Keratinocyte (primary cell): ENCODE results near the gene FLNB. TPM values are rescaled to one million over a fixed set of nuclear protein-coding genes. Genes with fewer than 3 reads are reported as not detected.

Experiments used
- DNase-seq: peaks from one replicate; pipeline ENCODE4 v3.0.0-alpha.2; 2011; ENCODE audit warnings: low read depth, missing footprints, low spot score
- FAIRE-seq: peaks from 2 replicates; lab custom pipeline; 2011; peaks lifted over from hg19 to GRCh38; lab: Jason Lieb, UNC
- H2AFZ ChIP-seq: 2 replicates; pipeline ENCODE4 v1.6.0; 2012; ENCODE audit warnings: low read length, control low read depth, inconsistent platforms; ENCODE audit not compliant: control insufficient read depth
- H3K27ac ChIP-seq: 2 replicates; pipeline ENCODE4 v1.5.1; 2011; ENCODE audit warnings: low read length; ENCODE audit not compliant: control insufficient read depth, insufficient read depth
- H3K27me3 ChIP-seq: 3 replicates; pipeline ENCODE4 v1.6.0; 2011; ENCODE audit warnings: low read length; ENCODE audit not compliant: control insufficient read depth, insufficient read depth; ENCODE audit errors: extremely low read depth
- H3K36me3 ChIP-seq, 2 experiments: 2 replicates in 1 of 2; 3 replicates in 1 of 2; pipeline ENCODE4 v1.5.1; 2011; ENCODE audit warnings: low read length in 2 of 2, mild to moderate bottlenecking in 1 of 2; ENCODE audit not compliant: control insufficient read depth in 2 of 2, insufficient read depth in 2 of 2; ENCODE audit errors: extremely low read depth in 1 of 2
- H3K4me1 ChIP-seq: 3 replicates; pipeline ENCODE4 v1.5.1; 2011; ENCODE audit warnings: low read length; ENCODE audit not compliant: control insufficient read depth, insufficient read depth; ENCODE audit errors: extremely low read depth
- H3K4me2 ChIP-seq: 3 replicates; pipeline ENCODE4 v1.6.0; 2011; ENCODE audit warnings: low read depth, low read length; ENCODE audit not compliant: control insufficient read depth, insufficient read depth; ENCODE audit errors: extremely low read depth
- H3K4me3 ChIP-seq, 3 experiments: fragments of 200-600 bp in 1 of 3; sonication (generic) in 1 of 3; 2 replicates in 2 of 3; 3 replicates in 1 of 3; pipeline ENCODE4 v1.5.1; 2011 to 2016; ENCODE audit warnings: low read length in 3 of 3, mild to moderate bottlenecking in 3 of 3, control low read depth in 2 of 3, inconsistent platforms in 1 of 3, low read depth in 1 of 3, mixed read lengths in 1 of 3, mixed run types in 1 of 3, moderate library complexity in 1 of 3; ENCODE audit not compliant: control insufficient read depth in 2 of 3, insufficient read depth in 2 of 3; ENCODE audit errors: extremely low read depth in 1 of 3
- H3K79me2 ChIP-seq: 2 replicates; pipeline ENCODE4 v1.6.0; 2012; ENCODE audit warnings: low read length; ENCODE audit not compliant: control insufficient read depth, insufficient read depth
- H3K9ac ChIP-seq: 3 replicates; pipeline ENCODE4 v1.6.0; 2011; ENCODE audit warnings: low read length; ENCODE audit not compliant: control insufficient read depth, insufficient read depth; ENCODE audit errors: extremely low read depth
- H3K9me1 ChIP-seq: 3 replicates; pipeline ENCODE4 v1.6.0; 2011; ENCODE audit warnings: low read length; ENCODE audit not compliant: control insufficient read depth, insufficient read depth; ENCODE audit errors: extremely low read depth
- H3K9me3 ChIP-seq: 2 replicates; pipeline ENCODE4 v1.5.1; 2012; ENCODE audit warnings: low read depth, low read length; ENCODE audit not compliant: control insufficient read depth
- H4K20me1 ChIP-seq: 3 replicates; pipeline ENCODE4 v1.6.0; 2011; ENCODE audit warnings: low read length; ENCODE audit not compliant: control insufficient read depth, insufficient read depth; ENCODE audit errors: extremely low read depth
- EZH2 ChIP-seq: IDR thresholded peaks from one replicate; pipeline ENCODE4 v1.6.1; 2012; ENCODE audit warnings: inconsistent platforms, mild to moderate bottlenecking, low read length, moderate library complexity
- dilution Hi-C: fragments of 300-500 bp; cut with MboI; formaldehyde crosslinking; loops from one replicate; pipeline ENCODE4 v1.7.0; 2020; ENCODE audit warnings: low sequenced_read_pairs; ENCODE audit not compliant: extremely low pct_ligation_motif_present
- polyA plus RNA-seq, 5 experiments: library from polyadenylated mRNA; depleted of rRNA in 3 of 5; stranded (reverse) in 3 of 5; stranded (forward) in 1 of 5; unstranded in 1 of 5; fragments of >200 nt; gene quantifications; 1 replicate in 1 of 5; 2 replicates in 3 of 5; 3 replicates in 1 of 5; pipeline versions ENCODE4 v1.2.1 to v1.2.3, GENCODE V29; 2011 to 2012; ENCODE audit warnings: missing spikeins in 2 of 5, low read depth in 1 of 5, low replicate concordance in 1 of 5
- TF ChIP-seq, protein P1 (sequence below), 3 experiments: IDR thresholded peaks in 1 of 3; conservative IDR thresholded peaks in 1 of 3; optimal IDR thresholded peaks in 1 of 3; 2 replicates in 2 of 3; 3 replicates in 1 of 3; pipeline versions ENCODE3 to v1.5.1; 2011; ENCODE audit warnings: low read length in 3 of 3, mild to moderate bottlenecking in 3 of 3, moderate library complexity in 2 of 3, control low read depth in 1 of 3, inconsistent platforms in 1 of 3; ENCODE audit not compliant: insufficient read depth in 2 of 3; ENCODE audit errors: extremely low read depth in 1 of 3

FLNB gene
- polyA plus RNA-seq, 1 donor (not counting 4 experiments of a cell fraction or from before 2014, with no cell fraction given) = 289 TPM

DNA sequence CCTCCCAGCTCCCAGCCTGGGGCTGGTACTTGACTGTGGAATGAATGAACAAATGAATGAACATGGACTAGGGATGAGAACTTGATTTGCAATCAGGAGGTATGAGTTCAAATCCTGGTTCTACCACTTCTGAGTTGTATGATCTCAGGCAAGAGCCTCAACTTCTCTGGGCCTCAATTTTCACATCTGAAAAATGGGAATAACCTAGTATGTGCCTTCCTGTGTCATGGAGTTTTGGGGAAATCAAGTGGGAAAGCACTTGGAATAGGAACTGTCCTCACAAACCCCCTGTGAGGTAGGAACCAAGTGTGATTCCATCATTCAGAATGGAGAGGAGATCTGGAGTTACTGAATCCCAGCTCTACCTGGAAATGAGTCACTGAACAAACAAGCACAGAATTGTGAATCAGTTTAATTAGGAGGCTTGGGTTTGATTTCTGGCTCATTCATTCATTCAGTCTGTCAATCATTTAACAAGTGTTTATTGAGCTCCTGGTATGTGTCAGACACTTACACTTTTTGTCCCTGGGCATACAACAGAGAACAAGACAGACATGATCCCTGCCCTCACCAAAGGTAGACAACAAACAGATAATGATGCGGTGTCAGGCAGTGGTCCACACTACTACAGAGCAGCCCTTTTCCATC lies 172.8 kb downstream of the FLNB start:
- H3K27me3 ChIP-seq = no peaks in the 10 kb centered on the region
- H3K4me3 ChIP-seq = no peak overlapping the region
- no peak overlapping the region for H3K27ac ChIP-seq
- H4K20me1 ChIP-seq = no peaks in the 10 kb centered on the region
- no peaks in the 10 kb centered on the region for H3K9me1 ChIP-seq
- H3K9ac ChIP-seq = no peak overlapping the region
- no peak overlapping the region for H3K4me2 ChIP-seq
- DNase-seq (no peak), FAIRE-seq (peak; percentile 81)
- no peak overlapping the region for H2AFZ ChIP-seq
- H3K79me2 ChIP-seq = no peaks in the 10 kb centered on the region
- H3K9me3 ChIP-seq = no peaks in the 10 kb centered on the region
- H3K4me1 ChIP-seq = peaks cover 25% of the 10 kb centered on the region
- TF ChIP-seq EZH2 = no peak
- TF ChIP-seq, protein P1, sequence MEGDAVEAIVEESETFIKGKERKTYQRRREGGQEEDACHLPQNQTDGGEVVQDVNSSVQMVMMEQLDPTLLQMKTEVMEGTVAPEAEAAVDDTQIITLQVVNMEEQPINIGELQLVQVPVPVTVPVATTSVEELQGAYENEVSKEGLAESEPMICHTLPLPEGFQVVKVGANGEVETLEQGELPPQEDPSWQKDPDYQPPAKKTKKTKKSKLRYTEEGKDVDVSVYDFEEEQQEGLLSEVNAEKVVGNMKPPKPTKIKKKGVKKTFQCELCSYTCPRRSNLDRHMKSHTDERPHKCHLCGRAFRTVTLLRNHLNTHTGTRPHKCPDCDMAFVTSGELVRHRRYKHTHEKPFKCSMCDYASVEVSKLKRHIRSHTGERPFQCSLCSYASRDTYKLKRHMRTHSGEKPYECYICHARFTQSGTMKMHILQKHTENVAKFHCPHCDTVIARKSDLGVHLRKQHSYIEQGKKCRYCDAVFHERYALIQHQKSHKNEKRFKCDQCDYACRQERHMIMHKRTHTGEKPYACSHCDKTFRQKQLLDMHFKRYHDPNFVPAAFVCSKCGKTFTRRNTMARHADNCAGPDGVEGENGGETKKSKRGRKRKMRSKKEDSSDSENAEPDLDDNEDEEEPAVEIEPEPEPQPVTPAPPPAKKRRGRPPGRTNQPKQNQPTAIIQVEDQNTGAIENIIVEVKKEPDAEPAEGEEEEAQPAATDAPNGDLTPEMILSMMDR (optimal IDR thresholded peaks at IDR 0.05 in 1 of 3, IDR thresholded peaks at IDR 0.05 in 1 of 3, conservative IDR thresholded peaks at IDR 0.05 in 1 of 3; ENCODE audit: extremely low read depth in 1 of 3, insufficient read depth in 2 of 3, low read length in 3 of 3) = no peak
- dilution Hi-C loops = no loop called here
- H3K36me3 ChIP-seq = no peaks in the 10 kb centered on the region

- FAIRE-seq (peak; percentile 83), DNase-seq (no peak)
- no peaks in the 10 kb centered on the region for H4K20me1 ChIP-seq
- no peak overlapping the region for H3K27ac ChIP-seq
- no peaks in the 10 kb centered on the region for H3K27me3 ChIP-seq
- peaks cover 24% of the 10 kb centered on the region for H3K4me1 ChIP-seq
- TF ChIP-seq, protein P1 (optimal IDR thresholded peaks at IDR 0.05 in 1 of 3, IDR thresholded peaks at IDR 0.05 in 1 of 3, conservative IDR thresholded peaks at IDR 0.05 in 1 of 3; ENCODE audit: extremely low read depth in 1 of 3, insufficient read depth in 2 of 3, low read length in 3 of 3) = no peak
- TF ChIP-seq EZH2 = no peak
- no peak overlapping the region for H3K9ac ChIP-seq
- H3K9me1 ChIP-seq = no peaks in the 10 kb centered on the region
- dilution Hi-C loops = no loop called here
- no peaks in the 10 kb centered on the region for H3K79me2 ChIP-seq
- no peaks in the 10 kb centered on the region for H3K9me3 ChIP-seq
- H3K4me3 ChIP-seq = no peak overlapping the region
- H3K36me3 ChIP-seq = no peaks in the 10 kb centered on the region
- H3K4me2 ChIP-seq = no peak overlapping the region
- H2AFZ ChIP-seq = no peak overlapping the region
Observed at GRCh38 chr3:58183221-58183620, 175.0 kb downstream of the FLNB start.
